ENCODE data around the gene KRT75. TPM values are rescaled to one million over a fixed set of nuclear protein-coding genes. Genes with fewer than 3 reads are reported as not detected.

Gene KRT75
- total and polyA plus RNA-seq, 12 donors: not detected

GRCh38 chr12:52434760-52435530 is 774 bp upstream of the KRT75 start:
- no peak overlapping the region for H3K27ac ChIP-seq
- H3K4me1 ChIP-seq (replicated peaks in 1 of 2): no peaks in the 10 kb centered on the region
- H3K9me3 ChIP-seq (replicated peaks in 1 of 3): no peaks in the 10 kb centered on the region
- TF ChIP-seq POLR2A (IDR thresholded peaks at IDR 0.05): no peak
- no peak for TF ChIP-seq CTCF (IDR thresholded peaks at IDR 0.05)
- H3K4me3 ChIP-seq: no peak overlapping the region
- no peaks in the 10 kb centered on the region for H3K36me3 ChIP-seq (replicated peaks in 1 of 2)
- no peaks in the 10 kb centered on the region for H3K27me3 ChIP-seq
- no peak for DNase-seq
- 86 to 91% (median 87%) methylated on average over 6 of the region's 6 CpGs for WGBS, 4 donors
- intact Hi-C loops (cut with DNase I): no loop called here

- Histone ChIP-seq H3K4me3 (no peak overlapping the region), H3K4me1 (replicated peaks in 1 of 2) (no peaks in the 10 kb centered on the region), H3K27me3 (no peaks in the 10 kb centered on the region), H3K36me3 (replicated peaks in 1 of 2) (no peaks in the 10 kb centered on the region), H3K27ac (no peak overlapping the region), H3K9me3 (replicated peaks in 1 of 3) (no peaks in the 10 kb centered on the region)
- intact Hi-C loops (cut with DNase I): no loop called here
- TF ChIP-seq CTCF (IDR thresholded peaks at IDR 0.05): no peak
- no peak for DNase-seq
- WGBS, 4 donors: 81 to 93% (median 86%) methylated on average over 9 to 12 of the region's 12 CpGs
Observed at GRCh38 chr12:52433501-52434080, 580 bp downstream of the KRT75 start.

- no peak for DNase-seq
- no peaks in the 10 kb centered on the region for H3K9me3 ChIP-seq (replicated peaks in 1 of 3)
- TF ChIP-seq CTCF (IDR thresholded peaks at IDR 0.05) (no peak), POLR2A (IDR thresholded peaks at IDR 0.05) (no peak)
- no peak overlapping the region for H3K4me3 ChIP-seq
- no peaks in the 10 kb centered on the region for H3K36me3 ChIP-seq (replicated peaks in 1 of 2)
- WGBS, 4 donors: 81 to 86% (median 83%) methylated on average over 6 of the region's 6 CpGs
- H3K27me3 ChIP-seq: no peaks in the 10 kb centered on the region
- no peaks in the 10 kb centered on the region for H3K4me1 ChIP-seq (replicated peaks in 1 of 2)
- no peak overlapping the region for H3K27ac ChIP-seq
- intact Hi-C loops (cut with DNase I): no loop called here
Observed at GRCh38 chr12:52432559-52433207, 1.5 kb downstream of the KRT75 start.

- Histone ChIP-seq H3K27me3 (no peaks in the 10 kb centered on the region), H3K4me1 (replicated peaks in 1 of 2) (no peaks in the 10 kb centered on the region), H3K36me3 (replicated peaks in 1 of 2) (no peaks in the 10 kb centered on the region), H3K4me3 (no peak overlapping the region), H3K27ac (no peak overlapping the region), H3K9me3 (replicated peaks in 1 of 3) (no peaks in the 10 kb centered on the region)
- DNase-seq: no peak
- 80 to 95% (median 85%) methylated on average over 3 to 10 of the region's 10 CpGs for WGBS, 4 donors
- no peak for TF ChIP-seq CTCF (IDR thresholded peaks at IDR 0.05)
- TF ChIP-seq POLR2A (IDR thresholded peaks at IDR 0.05): no peak
- intact Hi-C loops (cut with DNase I): no loop called here
Observed at GRCh38 chr12:52428121-52428520, 6.0 kb downstream of the KRT75 start.

Data from adrenal gland (tissue), 12 donors.